GM11168 (cell line): ENCODE results near the gene RHBDF1.

Source experiments
- in situ Hi-C: fragments of 300-500 bp; cut with MboI; formaldehyde crosslinking; loops from one replicate; pipeline ENCODE4 v1.12.0; 2022; ENCODE audit warnings: low sequenced_read_pairs; ENCODE audit not compliant: unreplicated experiment

The RHBDF1 gene

DNA sequence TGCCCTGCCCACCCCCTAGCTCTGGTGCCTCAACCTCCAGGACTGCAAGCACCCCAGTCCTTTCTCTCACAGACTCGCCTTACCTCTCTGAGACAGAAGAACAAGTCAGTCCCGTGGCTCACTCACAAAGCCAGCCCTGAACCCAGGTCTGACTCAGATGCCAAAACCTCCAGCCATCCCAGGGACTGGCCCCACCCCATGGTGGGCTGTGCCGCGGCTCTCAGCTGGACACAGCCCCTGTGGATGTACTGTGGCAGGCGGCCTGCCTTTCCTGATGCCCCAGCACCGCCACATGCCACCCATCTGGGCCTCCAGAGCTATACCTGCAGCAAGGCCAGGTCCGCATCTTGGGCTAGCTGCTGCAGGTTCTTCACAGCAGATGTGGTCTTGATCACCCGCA, 25.4 kb upstream of the RHBDF1 start:
- in situ Hi-C loops: no loop called here

DNA sequence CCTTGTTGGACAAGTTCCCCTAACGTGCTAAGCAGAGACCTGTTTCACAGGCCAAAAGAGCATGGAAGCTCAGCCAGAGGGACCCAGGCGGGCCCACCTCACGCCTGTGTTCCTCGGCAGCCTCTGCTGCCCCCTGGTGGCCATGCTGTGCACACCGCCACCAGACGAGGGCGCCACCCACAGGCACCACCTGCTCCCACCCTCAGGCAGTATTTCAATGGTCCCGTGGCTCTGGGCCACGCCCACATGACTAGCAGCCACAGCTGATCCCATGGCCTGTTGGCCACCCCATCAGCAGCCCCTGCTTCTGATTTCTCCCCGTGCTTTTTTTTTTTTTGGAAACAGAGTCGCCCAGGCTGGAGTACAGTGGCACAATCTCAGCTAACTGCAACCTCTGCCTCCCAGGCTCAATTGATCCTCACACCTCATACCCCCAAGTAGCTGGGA, 24.5 kb upstream of the RHBDF1 start:
- in situ Hi-C loops: no loop called here

DNA sequence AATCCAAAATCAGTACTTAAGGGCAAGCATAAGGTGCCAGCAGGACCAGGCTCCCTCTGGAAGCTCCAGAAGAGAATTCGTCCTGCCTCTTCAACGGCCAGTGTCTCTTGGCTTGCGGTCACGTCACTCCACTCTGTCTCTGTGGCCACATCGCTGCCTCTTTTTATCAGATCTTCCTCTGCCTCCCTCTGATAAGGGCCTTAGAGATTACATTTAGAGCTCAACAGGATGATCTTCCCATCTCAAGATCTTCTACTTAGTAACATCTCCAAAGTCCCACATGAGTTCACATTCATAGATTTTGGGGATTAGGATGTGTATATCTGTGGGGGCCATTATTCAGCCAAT, 22.5 kb upstream of the RHBDF1 start:
- in situ Hi-C loops: no loop called here

DNA sequence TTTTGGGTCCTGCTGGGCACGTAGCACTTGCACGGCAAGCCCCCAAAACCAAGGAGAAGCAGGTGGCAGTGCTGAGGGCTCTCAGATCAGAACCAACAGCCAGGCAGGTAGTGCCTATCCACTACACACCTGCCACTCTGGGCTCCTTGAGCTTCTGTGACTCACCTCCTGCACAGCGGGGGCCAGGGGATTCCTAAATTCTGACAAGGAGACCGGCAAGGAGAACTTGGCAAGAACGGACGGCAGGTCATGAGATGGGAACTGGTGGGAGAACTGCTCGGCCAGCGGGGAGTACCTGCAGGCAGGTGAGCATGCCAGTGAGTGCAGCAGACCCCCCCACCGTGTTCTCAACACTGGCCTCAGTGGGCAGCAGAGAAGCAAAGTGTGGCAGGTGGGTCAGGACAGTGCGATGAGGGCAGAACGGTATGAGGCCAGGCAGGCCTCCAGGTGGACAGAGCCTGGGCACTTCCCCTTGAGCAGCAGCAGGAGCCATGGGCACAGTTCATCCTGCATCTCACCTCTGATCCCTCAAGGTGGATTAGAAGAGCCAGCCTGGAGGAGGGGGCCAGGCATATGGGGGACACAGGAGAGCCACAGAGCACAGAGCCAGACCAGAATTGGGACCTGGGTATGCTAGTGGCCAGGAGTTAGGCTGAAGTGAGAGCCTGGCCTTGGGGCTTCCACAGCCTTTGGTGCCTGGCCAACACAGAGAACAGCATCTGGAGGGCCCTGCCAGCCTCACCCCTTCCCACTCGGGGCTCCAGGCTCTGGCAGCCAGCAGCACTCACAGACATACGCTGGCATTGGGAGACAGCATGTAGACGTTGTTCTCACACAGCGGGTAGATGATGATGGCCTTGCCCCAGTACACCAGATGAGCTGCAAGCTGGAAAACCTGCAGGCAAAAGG, 20.3 kb upstream of the RHBDF1 start:
- in situ Hi-C loops: no loop called here

DNA sequence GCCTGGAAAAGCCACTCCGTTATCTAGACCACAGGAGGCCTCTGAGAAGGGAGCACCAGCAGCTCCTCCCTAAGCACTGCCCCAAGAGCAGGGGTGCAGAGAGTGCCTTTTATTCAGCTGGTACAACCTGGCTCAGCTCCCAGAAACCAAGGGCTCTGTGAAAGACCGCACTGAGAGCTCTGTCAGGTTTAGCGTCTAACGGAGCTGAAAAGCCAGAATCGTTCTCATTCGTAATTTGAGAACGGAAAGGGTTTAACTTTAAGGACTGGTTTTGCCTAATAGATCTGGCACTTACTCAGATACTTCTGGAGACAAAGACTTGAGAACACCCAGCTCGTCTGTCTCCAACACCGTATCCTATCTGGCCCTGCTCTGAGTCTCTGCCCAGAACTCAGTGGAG, 19.1 kb upstream of the RHBDF1 start:
- in situ Hi-C loops: no loop called here

DNA sequence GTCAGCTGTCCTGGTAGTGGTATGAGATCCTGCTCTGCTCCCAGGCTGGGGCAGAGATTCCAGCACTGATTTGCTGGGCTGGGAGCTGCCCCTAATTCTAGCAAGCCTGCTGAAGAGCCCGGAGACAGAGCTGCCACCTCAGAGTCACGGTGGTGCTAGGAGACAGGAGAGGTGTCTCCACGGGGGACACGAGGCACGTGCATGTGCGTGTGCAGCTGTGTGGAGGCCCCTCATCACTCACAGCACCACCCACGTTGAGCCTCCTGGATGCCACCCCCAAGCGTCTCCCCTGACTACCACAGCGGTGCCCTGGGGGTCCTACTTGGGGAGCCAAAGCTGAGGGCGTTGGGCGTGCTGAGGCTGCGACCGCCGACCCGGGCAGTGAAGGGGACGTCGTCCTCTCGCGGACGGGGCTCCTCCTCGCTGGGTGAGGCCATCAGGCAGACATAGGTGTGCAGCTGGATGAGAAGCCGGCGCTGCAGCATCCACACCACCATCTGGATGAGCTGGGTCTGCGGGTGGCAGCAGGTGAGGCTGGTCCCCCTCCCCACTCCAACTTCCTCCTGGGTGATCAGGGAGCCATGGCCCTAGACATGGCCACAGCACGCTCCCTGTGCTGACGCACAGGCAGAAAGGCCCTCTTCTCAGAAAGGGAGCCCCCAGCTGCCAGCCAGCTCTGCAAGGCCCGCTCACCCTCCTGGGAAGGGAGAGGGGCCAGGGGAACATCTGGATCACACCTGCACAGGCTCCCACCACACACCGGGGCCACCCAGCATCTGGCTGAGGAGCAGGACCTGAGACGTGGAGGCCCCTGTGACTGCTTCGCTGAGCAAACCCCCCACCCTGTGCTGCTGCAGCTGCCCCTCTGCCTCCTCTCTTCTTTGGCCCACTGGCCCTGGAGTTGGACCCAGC, 17.2 kb upstream of the RHBDF1 start:
- in situ Hi-C loops: no loop called here

DNA sequence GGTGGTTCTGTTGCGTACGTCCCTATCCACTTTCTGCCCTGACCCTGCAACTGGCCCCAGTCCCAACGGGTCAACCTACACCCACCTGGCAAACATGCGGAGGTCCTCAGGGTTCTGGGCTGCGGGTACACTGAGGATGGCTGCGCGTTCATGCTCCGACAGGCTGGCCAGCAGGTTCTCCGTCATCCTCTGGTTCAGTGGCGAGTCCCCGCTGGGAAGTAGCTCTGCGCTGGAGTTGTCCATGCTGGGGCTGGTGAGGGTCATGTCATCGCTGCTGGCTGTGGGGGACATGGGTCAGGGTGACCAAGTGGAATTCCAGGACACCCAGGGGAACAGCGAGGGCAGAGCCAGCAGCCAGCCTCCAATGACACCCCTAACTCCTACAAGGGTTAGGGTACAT, 16.2 kb upstream of the RHBDF1 start:
- in situ Hi-C loops: no loop called here

DNA sequence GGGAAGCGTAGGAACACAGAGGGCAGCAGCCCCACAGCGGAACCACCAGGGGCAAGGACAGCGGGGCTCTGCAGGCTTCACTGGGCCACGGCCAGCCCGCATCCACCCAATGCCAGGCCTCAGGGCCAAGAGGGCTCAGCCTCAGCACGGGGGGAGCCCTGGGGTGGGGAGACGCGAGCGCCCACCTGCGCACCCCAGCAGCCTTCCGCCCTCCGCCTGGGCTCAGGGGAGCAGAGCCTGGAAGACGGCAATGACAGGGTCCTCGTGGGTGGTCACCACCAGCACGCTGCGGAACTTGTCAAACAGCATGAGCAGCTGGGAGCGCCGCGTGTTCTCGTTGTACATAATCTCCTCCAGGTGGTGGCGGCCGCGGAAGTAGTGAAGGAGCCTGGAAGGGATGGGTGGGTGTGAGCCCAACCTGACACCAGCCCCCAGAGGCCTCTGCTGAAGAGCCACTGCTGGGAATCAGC, 14.1 kb upstream of the RHBDF1 start:
- in situ Hi-C loops: no loop called here

DNA sequence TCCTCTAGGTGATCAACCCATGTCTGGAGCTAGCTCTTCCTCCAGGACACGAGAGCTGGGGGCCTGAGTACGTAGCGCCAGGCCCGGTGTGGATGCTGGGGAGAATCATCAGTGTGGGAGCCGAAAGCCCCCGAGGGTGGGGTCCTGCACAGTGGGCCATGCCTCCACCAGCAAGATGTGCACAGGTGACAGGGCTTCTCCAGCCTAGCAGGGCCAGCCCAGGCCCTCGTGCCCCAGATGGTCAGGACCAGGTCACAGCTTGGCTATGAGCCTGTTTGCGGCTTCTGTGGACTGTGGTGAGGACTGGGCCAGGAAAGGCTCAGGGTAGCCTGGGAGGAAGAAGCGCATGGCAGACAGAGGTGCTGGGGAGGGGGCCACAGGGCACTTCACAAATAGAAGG, 13.4 kb upstream of the RHBDF1 start:
- in situ Hi-C loops: no loop called here

DNA sequence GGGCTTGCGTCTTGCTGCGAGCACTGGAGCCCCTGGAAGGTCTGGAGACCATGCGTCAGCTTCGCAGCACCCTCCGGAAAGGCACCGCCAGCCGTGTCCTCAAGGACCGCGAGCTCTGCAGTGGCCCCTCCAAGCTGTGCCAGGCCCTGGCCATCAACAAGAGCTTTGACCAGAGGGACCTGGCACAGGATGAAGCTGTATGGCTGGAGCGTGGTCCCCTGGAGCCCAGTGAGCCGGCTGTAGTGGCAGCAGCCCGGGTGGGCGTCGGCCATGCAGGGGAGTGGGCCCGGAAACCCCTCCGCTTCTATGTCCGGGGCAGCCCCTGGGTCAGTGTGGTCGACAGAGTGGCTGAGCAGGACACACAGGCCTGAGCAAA, 13.0 kb upstream of the RHBDF1 start:
- in situ Hi-C loops: no loop called here

DNA sequence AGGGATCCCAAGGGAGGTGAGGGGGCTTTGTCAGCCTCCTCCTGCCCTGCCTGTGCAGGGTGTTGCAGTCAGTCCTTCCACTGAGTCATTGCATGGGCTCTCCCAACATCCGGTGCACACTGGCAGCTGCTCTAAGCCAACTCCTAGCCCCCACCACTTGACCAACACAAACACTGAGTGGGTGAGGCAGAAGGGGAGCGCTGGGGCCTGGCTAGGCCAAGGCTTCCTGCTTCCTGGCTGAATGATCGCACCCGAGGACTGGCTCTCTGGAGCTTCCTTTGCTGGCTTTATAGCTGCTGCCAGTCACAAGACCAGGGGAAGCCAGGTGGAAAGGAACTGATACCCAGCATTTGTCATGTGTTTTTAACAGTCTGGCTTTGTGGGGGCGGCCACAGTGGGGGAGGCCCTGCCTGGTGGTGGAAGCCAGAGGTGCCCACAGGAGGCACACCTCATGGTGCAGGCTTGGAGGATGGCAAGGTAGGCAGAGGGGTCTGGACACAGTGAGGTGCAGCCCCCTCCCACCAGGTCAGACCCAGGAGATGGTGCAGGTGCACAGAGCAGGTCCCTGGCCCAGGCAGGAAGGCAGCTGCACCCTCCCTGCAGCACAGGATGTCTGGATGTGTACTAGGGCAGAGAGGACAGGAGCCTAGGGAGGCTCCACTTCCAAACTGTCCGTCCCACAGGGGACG, 12.4 kb upstream of the RHBDF1 start:
- in situ Hi-C loops: no loop called here

DNA sequence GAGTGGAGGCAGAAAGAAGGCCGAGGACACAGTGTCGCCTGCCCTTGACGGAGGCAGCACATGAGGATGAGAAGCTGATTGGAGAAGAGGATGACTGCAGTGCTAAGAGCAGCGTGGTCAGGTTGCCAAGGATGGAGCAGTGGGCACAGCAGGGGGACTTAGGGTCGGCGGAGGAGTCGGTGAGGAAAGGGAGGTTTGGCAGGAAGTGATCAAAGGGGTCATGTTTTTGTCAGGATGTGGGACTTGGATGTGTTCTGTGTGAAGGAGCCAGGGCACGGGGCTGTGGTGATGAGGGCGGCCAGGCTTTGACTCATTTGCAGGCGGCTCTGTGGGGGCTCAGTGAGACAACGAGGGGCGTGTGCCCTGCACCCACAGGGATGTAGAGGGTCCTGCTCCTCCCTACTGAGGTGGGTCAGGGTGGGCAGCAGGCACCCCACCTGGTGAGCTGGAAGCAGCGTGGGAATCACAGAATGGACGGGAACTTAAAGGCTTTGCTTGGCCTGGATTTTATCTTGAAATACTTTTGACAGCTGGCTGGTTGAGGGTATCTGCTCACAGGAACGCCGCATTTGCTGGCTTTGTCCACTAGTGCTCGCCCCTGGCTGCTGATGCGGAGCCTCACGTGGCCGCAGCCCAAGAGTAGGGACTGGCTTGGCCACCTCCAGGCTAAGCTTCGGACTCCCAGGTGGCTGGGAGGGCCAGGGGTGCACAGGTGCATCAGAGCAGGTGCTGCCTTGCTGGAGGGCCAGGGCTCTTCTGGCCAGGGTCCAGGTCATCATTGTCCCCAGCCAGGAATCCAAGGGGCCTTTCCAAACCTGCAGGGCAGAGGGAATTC, 11.6 kb upstream of the RHBDF1 start:
- in situ Hi-C loops: no loop called here

DNA sequence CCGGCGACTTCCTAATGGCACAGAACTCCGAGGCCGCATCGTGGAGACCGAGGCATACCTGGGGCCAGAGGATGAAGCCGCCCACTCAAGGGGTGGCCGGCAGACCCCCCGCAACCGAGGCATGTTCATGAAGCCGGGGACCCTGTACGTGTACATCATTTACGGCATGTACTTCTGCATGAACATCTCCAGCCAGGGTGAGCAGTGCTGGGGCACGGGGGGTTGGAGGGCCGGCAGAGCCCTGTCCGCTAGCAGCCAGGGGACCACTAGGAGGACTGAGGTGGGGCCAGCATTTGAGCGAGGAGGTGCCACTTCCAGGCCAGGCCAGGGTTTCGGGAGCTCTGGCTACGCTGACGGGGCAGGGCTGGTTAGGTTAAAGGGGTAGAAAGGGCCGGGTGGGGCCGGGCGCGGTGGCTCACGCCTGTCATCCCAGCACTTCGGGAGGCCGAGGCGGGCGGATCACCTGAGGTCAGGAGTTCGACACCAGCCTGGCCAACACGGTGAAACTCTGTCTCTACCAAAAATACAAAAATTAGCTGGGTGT, 10.7 kb upstream of the RHBDF1 start:
- in situ Hi-C loops: no loop called here

DNA sequence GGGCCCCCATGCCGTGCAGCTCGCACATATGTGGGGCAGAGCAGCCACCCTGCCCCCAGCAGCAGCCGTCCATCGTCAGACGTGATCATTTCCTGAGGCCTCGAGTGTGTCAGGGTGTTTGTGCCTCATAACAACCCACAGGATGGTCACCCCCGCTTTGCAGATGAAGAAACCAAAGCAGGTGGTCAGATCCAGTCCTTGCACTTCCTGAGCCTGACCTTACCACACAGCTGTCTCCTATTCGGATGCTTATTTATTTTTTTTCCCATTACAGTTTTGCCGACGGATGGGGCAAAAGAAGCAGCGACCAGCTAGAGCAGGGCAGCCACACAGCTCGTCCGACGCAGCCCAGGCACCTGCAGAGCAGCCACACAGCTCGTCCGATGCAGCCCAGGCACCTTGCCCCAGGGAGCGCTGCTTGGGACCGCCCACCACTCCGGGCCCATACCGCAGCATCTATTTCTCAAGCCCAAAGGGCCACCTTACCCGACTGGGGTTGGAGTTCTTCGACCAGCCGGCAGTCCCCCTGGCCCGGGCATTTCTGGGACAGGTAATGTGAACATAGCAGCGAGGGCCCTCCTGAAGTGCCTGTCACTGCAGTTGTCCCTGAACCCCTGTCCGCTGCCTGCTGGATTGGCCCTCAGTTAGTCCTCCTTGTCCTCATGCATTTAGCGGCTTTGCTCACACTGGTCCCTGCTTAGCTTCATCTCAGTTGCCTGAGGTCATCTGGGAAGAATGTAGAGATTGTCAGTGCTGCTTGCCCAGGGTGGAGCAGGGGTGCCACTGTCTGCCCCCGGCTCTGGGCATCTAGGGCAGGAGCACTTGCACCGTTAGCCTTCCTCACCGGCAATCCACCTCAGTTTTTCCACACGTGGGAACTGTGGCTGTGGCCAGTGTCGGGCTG, 7.0 kb upstream of the RHBDF1 start:
- in situ Hi-C loops: no loop called here

DNA sequence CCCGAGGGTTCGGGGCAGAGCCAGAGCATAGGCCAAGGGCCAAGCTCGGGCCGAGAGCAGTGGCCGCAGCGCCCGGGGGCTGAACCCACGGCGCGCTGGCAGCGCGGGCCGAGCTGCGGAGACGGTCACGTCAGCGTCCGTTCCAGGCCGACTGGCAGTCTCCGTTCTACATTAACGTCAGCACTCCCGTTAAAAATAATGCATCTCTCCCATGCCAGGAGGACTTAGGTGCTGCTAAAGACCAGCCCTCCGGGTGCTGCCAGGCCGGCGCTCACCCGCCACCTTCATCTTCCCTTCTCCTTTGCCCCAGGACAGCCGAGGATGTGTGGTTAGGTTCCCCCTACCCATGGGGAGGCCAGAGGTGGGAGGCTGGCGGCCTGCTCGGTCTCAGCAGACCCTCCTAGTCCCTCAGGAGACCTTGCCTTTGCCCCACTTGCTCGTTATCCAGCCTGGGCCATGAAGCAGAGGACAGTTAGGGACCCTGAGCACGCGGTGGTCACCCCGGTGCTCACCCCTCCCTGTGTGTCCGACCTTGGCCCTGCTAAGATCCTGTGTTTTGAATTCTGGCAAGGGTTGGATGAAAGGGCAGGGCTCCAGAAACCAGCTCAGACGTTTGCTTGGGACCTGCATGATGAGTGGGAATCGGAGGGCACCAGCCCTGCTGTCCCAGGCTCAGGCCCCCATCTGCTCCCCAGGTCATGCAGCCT, 6.2 kb upstream of the RHBDF1 start:
- in situ Hi-C loops: no loop called here

DNA sequence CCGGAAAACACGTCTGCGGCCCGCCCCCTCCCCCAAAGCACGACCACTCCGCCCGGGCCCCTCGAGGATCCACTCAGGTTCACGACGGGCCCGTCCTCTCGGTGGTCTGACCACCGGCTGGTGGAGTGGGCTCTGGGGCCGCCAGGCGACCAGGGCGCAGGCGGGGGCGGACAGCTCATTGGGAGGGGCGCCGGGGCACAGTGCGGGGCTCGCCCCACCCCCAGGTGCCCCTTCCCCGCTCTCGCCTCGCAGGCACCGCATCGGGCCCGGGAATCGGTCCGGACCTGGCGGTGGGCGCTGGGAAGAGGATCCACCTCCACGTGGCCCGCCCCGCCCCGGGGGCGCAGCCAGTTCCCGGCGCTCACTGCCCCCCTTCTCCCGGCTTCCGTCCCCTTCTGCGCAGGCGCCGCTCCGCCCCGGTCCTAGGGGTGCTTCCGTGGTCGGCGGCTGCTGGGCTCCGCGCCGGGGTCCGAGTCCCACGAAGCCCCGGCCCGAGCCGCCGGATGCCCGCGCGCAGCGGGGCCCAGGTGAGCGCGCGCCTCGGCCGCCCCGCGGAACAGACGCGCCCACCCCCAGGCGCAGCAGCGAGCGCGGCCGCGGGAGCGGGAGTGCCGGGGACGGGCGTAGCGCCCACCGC, 5.5 kb upstream of the RHBDF1 start, which contains the start of gene MPG:
Gene MPG (plus strand): TSS at position 419 of the 637 bp plus-strand sequence. CDS start 85 bp downstream, at position 504.
- in situ Hi-C loops: no loop called here

DNA sequence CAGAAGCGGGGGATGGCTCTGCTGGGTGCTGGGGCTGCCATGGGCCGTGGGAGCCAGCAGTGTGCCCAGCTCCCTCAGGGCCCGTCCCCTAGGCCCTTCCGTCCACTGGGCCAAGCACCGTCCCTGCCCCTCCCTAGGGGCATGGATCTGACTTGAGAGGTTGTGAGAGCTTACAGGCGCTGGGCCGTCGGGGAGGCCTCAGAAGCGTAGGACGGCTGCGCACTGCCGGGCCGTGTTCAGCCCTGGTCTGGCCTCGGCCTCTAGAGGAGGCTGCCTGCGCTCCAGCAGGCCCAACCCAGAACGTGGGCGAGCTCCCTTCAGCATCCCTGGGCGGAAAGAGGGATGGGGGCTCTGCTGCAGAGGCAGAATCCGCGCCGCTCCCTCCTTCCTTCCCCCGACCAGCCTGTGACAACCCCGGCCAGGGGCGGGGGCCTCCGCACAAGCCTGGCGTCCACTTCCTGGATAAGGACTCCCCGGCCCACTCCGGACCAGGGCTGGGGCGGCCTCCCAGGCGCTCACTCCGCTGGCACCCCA, 4.9 kb upstream of the RHBDF1 start:
- in situ Hi-C loops: no loop called here
